Measurements from ENCODE around the gene MPP7.

MPP7 gene

GRCh38 chr10:28311104-28311503, 8.2 kb upstream of the MPP7 start:
- no peak for DNase-seq
- intact Hi-C loops (cut with DNase I): no loop called here

DNA sequence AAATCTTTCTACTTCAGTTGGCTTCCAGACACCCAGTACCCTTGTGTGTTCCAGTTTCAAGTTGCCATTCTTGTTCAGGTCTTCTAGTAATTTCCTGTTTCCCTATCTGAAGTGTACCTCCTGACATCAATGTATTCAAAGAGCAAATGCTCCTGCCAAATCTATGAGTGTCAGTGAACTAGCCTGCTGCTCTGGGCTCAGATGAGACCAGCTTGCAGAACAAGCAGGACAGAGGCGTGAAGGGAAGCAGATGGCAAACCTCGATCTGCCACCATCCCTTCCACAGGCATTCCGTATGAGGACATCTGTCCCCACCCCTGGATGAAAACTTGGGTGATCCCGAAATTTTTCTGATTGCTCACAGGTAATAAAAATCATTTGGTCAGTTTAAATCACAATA, 4.4 kb upstream of the MPP7 start:
- intact Hi-C loops (cut with DNase I): no loop called here
- peak in 1 of 10 donors; percentile 81 for DNase-seq

DNA sequence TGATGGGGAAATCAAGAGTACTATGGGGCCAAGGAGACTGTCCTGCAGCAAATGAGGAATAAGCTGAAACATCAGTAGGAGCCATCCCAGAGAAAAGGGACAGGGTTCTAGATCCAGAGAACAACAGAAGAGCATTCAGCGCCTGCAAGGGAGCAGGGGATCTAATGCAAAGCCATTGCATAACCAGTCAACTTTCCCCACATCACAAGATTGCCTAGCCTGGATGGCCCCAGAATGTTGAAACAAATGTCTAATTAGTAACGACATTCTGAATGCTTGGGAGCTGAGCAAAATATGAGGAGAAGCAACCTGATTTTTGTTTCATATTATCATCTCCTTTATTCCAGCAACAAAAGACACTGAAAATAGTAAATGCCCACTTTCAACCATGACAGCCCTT, 2.7 kb upstream of the MPP7 start:
- no peak for DNase-seq
- intact Hi-C loops (cut with DNase I): no loop called here

DNA sequence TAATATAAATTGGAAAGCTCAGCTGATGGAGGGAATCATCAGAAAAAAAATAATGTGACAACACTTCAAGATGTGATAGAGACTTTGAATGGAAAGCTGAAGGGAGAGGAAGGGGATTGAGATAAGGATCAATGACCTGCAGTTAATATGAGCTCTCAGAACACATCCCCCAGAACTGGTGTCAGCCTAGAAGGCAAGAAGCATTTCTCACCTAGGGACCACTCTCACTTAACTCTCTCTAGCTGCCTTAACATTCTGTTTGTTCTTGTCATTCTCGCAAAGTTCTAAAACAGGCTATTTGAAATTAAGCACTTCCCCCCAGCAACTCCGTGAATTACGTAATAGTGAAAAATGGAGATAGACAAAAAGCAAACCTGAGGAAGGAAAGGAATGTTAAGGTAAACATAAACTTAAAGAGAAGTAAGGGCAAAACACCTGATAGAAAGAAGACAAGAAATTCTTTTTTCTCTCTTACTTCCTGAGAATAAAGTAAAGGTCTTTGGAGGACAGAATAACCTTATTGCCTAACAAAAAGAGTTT, 1.2 kb upstream of the MPP7 start:
- intact Hi-C loops (cut with DNase I): loop anchor here (5.0 kb wide), 1 partner anchor 228 kb away; the partner anchor contains the start of gene WAC

DNA sequence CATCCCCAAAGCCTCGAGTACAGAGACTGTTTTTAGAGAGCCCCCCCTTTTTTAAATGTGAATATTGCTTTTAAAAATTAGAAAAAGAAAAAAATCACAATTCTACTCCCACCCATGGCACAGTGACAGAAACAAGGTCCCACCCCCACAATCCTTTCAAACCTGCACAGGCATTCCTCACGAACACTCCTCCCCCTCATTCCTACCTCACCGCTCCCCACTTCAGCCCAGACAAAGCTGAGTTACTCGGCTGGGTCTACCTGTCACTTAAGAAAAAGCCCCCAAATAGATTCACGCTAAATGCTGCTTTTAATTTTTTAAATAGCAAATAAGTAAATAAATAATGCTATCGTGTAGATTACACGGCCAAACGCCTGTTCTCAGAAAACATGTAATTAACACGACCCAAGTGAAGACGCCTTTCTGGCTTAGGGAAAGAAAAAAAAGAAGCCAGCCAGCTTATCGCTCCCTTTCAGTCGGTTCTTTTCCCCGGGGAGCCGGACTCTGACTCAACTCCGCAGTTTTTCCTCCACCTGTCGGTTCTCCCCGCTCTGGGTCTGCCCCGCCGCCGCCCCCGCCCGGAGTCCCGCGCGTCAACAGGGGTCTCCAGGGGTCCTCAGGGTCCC, 739 bp downstream of the MPP7 start:
- intact Hi-C loops (cut with DNase I): loop anchor here (5.0 kb wide), 1 partner anchor 230 kb away; the partner anchor contains the start of gene WAC
- peak in 1 of 10 donors; percentile 24 for DNase-seq

More for the DNA sequence above, 1.2 kb upstream of the MPP7 start:
- DNase-seq: no peak

- DNase-seq: no peak
- intact Hi-C loops (cut with DNase I): loop anchor here (5.0 kb wide), 1 partner anchor 232 kb away; the partner anchor contains the start of gene WAC
Observed at GRCh38 chr10:28300027-28300426, 2.8 kb downstream of the MPP7 start.

GRCh38 chr10:28298951-28299350, 3.9 kb downstream of the MPP7 start:
- DNase-seq: no peak
- intact Hi-C loops (cut with DNase I): no loop called here

DNA sequence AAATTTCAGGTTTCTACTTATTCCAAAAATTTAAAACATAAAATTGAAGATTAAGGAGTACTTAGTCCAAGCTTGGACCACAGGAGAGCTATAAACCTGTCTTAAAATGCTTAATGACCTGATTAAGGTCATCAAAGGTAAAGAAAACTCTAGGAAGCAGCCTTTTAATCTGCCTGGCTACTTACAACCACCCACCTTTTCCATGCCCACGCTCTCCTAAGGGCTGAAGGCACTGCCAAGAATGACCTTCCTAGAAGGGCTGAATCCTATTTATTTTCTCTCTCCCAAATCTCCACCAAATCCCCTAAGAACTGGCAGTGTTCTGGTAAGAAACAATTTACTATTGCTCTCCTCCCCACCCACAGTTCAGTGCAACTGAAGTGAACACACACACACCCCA, 6.8 kb downstream of the MPP7 start:
- intact Hi-C loops (cut with DNase I): no loop called here
- no peak for DNase-seq

DNA sequence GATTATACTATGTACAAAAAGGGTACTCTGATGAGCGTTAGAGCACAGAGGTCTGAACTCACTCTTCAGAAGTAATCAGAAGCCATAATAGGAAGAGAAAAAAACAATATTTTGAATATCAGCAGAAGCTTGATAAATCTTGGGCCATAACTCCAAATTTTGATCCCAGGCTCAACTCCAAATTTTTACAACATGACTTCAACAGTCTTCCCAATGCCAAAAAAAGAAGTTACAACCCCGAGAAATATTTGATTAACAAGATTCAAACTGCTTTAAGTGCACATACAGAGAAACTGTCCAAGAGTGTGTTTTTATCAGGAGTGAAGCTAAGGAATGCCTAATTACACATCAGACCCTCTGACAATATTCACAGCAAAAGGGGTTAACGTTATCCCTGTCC, 7.5 kb downstream of the MPP7 start:
- no peak for DNase-seq
- intact Hi-C loops (cut with DNase I): no loop called here

DNA sequence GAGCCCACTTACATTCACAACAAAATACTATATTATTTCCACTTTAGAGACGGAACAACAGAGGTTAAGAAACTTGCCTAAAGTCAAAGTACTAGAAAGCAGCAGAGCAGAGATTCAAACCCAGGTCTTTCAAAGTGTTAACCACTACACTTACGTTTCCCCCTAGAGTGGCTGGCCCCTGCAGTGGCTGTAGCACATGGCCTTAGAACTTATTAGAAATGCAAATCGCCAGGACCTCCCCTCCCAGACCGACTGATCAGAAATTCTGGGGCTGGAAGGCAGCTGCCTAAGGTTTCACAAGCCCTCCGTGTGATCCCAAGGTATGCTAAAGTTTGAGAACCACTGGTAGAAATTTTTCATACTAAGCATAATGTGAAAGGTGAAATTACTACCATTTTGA, 8.1 kb downstream of the MPP7 start:
- intact Hi-C loops (cut with DNase I): no loop called here
- no peak for DNase-seq

- intact Hi-C loops (cut with DNase I): no loop called here
- no peak for DNase-seq
Observed at GRCh38 chr10:28294169-28294532, 8.7 kb downstream of the MPP7 start.

DNA sequence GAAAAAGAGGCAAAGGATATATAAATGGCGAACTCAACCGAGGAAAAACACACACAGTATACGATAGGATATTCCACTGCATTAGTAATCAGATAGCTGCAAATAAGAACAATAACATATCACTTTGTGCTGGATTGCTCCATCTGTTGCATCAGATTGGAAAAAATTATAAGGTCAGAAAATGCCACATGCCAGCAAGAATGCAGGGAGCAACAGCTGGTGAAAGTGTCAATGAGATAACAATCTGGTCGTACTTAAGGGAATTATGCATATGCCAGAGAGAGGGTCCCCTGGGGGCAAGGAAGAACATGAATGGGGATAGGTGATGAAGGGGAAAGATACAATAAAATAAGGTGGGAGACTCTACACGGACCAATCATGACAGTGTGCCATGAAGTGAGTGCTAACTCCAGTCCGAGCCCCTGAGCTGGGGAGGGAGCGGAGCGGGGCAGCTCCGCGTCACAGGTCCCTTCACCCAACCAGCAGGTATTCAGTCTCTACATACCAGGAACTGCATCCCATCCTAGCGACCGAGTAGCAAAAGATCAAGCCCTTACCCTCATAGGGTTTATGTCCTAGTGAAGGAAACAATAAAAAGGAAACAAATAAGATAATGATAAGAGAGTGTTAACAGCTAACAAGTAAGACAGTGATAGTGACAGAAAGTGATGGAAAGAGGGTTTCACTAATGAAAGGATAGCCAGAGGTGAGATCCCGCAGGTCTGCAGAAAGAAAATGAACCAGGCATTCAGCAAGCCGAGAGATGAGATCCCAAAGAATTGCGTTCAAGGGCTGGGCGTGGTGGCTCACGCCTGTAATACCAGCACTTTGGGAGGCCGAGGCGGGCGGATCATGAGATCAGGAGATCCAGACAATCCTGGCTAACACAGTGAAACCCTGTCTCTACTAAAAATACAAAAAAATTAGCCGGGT, 9.4 kb downstream of the MPP7 start:
- no peak for DNase-seq
- intact Hi-C loops (cut with DNase I): no loop called here

DNA sequence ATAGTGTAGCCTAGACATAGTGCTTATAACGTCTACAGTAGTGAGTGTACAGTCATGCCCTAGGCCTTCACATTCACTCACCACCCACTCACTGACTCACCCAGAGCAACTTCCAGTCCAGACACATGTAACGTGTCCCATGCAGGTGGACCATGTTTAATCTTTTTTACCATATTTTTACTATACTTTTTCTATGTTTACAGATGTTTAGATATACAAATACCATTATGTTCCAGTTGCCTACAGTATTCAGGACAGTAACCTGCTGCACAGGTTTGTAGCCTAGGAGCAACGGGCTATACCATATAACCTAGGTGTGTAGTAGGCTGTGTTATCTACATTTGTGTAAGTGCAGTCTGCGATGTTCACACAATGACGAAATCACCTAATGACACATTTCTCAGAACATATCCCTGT, 11.0 kb downstream of the MPP7 start:
- intact Hi-C loops (cut with DNase I): no loop called here
- DNase-seq: no peak

GRCh38 chr10:28285816-28286215, 17.0 kb downstream of the MPP7 start:
- intact Hi-C loops (cut with DNase I): no loop called here

GRCh38 chr10:28284126-28284525, 18.7 kb downstream of the MPP7 start:
- intact Hi-C loops (cut with DNase I): no loop called here
- DNase-seq: no peak

More at GRCh38 chr10:28285816-28286215, 17.0 kb downstream of the MPP7 start:
- DNase-seq: no peak

- DNase-seq: no peak
- intact Hi-C loops (cut with DNase I): no loop called here
Observed at GRCh38 chr10:28283251-28283650, 19.6 kb downstream of the MPP7 start.

DNA sequence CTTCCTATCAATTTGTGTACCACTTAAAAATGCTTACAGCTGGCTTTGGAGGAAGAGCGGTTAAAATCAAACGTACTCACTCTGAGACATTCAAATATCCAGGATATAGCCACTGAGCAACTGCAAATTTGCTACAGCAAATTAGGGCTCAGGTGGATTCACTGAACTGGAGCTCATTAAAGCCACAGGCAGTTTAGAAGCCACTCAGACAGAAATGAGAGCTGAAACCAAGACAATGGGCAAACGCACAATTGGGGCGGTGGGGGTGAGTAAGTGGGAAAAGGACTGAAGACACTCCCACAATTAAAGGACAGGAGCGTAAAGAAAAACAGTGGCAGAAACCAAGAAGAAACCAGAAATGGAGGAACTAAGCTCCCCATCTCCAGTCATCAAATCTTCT, 20.5 kb downstream of the MPP7 start:
- intact Hi-C loops (cut with DNase I): no loop called here

DNA sequence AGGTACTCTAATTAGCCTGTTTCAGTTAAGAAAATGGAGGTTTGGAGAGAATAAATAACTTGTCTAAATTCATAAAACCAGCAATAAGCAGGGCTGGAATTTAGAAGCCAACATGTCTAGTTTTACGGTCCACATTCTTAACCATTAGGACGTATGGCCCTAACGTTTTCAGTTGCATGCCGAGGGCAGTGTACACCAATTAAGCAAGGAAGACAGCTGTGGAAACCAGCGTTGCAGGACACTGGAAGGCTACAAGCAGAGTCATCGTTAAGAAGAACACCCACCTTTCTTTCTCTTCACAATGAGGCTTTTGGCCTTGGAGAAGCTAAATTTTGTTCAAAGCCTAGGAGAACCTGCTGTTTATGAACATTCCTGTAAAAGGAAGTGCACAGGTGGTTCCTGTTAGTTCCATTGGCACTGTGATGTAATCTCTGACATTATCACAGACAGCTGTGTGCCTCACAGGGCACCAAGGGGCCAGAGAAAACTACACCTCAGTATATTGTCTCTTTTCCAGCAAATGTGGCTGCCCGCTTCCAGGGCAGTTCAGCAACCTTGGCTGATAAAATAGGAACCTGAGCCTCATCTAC, 21.0 kb downstream of the MPP7 start:
- intact Hi-C loops (cut with DNase I): no loop called here
- DNase-seq: no peak

More for the DNA sequence above, 20.5 kb downstream of the MPP7 start:
- DNase-seq: no peak

- intact Hi-C loops (cut with DNase I): no loop called here
- DNase-seq: no peak
Observed at GRCh38 chr10:28280652-28281051, 22.2 kb downstream of the MPP7 start.

GRCh38 chr10:28279878-28280277, 23.0 kb downstream of the MPP7 start:
- intact Hi-C loops (cut with DNase I): no loop called here
- DNase-seq: no peak

GRCh38 chr10:28278842-28279241, 24.0 kb downstream of the MPP7 start:
- intact Hi-C loops (cut with DNase I): no loop called here
- DNase-seq: no peak
